Muscle of arm (tissue), 12 donors: ENCODE data around the gene TTLL5. TPM values are rescaled to one million over a fixed set of nuclear protein-coding genes. Genes with fewer than 3 reads are reported as not detected.

Source experiments
- DNase-seq: peaks from one replicate; pipeline ENCODE4 v3.0.0-alpha.2; 2013
- polyA plus RNA-seq, 12 donors: library from polyadenylated mRNA; unstranded; fragments of 120-200 nt; gene quantifications; one replicate each; pipeline ENCODE4 v1.2.1, GENCODE V29; 2013; ENCODE audit not compliant: insufficient read length in 12 of 12

The TTLL5 gene
- polyA plus RNA-seq, 12 donors = 14.1 to 40.5 (median 17.2) TPM; not detected in 1

DNA sequence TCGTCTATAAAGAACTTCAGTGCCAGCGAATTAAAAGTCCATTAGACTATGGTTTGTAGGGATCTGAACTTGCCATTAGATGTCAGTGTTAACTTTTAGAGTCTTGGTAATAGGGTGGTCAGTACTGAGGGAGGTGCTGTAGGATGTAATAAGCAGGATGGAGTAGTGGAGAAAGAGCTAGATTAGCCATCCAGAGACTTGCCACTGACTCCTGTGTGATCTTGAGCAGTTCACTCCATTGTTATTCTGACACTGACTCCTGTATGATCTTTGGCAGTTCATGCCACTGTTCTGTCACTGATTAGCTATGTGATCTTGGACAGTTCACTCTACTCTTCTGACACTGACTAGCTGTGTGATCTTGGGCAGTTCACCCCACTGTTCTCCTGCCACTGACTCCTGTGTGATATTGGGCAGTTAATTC lies 133.6 kb downstream of the TTLL5 start:
- peak; percentile 65 for DNase-seq

DNA sequence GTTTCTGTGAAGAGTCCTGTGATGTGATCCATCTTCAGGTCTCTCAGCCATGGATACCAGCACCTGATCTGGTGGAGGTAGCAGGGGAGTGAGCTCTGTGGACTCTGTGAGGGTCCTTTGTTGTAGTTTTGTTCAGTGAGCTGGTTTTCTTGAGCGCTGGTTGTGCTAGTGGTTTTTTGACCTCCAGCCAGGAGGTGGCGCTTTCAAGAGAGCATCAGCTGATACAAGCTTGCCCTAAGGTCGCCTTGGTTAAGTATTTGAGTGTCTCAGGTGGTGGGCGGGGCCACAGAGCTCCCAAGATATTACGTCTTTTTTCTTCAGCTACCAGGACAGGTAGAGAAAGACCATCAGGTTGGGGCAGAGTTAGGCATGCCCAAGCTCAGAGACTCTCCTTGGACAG lies 139.7 kb downstream of the TTLL5 start:
- no peak for DNase-seq

DNA sequence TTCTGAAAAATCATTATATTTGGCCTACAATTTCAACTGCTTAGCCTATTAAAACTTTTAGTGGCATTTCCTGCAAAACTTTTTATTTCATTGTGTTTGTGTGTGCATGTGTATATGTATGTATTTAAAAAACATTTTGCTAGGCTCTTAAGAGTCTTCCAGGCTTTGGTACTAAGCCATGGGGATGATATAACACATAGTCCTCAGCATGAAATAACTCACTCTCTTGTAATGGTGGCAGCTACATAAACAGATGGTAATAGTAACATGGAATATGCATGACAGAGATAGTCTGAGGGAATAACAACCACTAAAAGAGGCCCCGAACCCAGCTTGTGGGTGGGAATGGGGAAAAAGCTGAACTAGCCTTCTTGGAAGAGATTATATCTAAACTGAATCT lies 141.4 kb downstream of the TTLL5 start:
- DNase-seq = no peak

DNA sequence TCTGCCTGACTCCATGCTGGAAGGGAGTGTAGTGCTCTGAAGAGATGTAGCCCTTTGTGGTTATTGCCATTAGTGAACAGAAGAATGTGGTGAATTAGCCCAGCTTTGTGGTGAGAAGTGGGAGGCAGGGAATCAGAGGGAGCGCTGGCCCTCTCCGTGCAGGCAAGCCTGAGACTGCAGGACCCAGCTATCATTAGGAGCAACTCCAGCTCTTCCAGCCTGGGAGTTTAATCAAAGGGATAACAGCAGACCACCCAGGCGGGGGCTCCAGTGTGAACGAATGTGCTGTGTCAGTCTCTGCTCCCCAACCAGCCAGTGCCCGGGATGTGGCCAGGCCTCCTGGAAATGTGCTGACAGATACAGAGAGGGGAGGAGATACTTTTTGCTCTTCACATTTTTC lies 142.7 kb downstream of the TTLL5 start:
- DNase-seq = no peak

DNA sequence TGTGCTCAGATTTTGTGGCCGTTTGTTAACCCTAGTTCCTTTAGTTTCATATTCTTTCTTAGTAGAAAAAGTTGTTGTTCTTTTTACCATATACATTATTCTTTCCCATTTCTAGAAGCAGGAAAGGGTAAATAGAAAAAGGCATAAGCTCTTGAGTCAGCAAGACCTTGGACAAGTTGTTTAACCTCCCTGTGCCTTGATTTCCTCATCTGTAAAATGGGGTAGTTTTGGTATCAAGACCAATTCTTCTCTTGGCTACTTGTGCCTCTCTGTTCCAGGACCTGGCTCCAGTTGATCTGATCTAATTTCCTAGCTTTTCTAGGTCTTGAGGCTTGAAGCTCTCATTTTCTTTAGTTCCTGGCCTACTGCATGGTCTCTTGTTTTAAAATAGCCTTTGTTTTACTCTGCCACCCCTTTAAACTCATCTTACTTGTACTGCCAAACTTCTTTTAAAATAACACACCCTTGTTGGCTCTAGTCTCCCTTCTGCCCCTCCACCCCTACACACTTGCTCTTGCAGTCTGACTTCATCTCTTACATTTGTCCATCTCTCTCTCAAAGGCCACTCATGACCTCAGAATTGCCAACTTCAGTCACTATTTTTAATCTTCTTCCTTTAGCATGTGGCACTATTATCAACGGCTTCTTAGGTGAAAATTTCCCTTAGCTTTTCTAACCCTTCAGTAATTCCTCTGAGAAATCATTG lies 143.7 kb downstream of the TTLL5 start:
- DNase-seq = no peak

DNA sequence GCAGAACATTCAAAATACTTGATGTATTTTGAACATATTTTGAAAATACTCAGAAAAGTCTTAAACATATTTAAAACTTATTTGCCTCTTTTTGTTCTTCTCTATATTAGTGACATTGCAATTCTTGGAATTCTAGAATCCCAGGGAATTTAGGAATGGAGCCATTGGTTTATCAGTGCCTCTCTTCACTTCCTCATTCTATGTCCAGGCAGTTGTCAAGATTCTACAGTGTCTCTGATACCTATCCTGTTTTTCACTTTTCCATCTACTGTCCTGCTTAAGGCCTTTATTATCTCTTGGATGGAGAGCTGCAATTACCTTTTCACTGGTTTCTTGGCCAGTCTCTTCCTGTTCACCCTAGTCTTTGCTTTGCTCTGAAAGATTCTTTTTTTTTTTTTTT lies 144.6 kb downstream of the TTLL5 start:
- DNase-seq = no peak

DNA sequence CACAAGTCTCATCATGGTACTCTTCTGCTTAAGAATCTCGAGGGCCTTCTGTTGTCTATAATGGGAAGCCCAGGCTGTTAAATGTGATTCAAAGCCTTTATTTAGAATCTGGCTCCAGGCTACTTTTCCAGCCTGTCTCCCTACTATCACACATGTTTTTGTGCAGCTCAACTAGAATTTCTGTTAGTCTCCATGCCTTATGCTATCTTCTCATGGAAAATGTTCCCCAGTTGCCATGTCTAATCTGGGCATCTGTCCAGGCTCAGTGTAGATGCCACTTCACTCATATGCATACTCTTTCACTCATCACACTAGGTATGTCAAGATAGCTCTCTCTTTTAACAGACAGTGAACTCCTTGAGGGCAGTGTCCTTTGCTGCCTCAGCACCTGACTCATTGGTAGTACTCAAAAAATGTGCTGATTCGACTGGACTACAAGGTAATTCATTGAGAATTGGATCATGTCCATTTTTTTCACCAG lies 145.3 kb downstream of the TTLL5 start:
- DNase-seq = no peak

DNA sequence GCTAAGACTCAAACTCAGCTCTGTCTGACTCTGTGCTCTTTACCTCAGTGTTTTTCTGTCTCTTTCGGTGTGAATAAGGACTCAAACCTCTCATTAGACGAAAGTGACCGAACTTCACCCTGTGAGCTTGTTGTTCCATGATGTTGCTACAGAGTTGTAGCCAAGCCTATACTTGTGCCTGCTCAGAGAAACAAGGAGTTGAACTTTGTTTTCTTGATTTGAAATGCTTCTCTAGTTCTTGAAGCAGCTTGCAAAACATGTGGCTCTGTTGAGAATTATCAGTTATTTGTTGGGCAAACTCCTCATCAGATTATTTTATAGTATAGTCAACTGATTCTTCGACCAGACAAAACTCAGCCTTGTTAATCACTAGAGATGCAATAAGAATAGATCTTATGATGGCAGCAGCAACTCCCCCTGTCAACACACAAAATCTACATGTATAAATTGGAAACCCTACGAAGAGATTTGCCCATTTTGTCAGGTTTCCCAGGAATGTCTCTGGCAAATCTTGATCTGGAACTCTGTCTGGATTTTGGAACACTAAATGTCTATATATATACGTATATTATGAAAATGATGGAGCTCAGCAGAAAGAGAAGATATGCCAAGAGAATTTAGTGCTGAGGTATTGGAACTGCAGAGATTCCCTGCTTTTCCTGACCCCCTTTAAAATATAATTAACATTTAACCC lies 146.8 kb downstream of the TTLL5 start:
- no peak for DNase-seq

DNA sequence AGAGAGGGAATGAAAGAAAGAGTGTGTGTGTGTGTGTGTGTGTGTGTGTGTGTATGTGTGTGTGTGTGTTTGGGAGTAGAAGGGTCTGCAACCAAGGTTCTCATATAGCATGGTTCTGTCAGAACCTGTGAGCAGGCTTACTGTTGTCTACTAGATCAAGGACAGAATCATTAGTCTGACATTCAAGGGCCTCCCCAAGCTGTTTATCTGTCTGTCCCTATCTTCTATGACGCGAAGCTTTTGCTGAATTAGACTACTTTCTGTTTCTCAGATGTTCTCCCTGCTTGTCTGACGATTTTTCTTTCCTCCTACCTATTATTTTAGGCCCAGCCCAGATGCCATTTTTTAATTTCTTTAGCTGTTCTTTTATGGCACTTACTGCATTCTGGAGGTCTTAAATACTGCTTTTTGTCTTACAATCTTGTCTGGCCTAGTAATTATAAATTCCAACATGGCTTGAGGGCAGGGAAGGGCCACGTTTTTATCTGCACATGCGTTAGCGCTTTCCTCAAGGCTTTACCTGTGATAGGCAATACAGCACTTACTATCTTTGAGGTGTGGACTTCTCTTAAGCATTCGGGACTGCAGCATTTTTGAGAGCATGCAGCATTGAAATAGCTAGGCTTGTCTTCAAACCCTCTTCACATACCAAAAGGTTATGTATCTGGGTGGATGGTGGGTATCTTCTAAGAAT lies 150.2 kb downstream of the TTLL5 start:
- no peak for DNase-seq

DNA sequence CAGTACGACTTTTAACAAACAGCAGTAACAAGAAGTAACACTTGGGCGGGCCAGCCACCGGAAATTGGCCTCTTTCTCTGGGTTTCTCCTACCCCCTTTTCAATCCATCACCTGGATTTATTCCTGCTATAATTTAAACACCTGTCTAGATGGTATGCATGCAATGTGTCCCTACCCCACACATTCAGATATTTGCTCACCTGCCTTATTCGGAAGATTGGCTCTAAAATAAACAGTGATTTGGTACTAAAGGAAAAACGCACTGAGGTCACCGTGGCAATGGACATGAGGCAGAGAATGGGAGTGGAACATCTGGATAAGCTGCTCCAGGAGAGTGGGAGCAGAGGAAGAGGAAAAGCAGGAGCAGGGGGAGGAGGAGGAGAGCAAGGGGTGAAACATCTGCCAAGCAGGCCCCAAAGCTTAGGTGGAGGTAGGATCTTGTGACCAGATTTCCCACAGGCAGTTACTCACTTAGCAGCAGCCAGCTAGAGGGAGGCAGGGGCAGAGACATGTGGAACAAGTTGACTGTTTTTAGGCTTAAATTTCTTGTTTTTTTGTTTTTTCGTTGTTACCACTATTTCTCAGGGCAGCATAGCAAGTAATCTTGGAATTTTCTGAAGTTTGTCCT lies 150.9 kb downstream of the TTLL5 start:
- no peak for DNase-seq

DNA sequence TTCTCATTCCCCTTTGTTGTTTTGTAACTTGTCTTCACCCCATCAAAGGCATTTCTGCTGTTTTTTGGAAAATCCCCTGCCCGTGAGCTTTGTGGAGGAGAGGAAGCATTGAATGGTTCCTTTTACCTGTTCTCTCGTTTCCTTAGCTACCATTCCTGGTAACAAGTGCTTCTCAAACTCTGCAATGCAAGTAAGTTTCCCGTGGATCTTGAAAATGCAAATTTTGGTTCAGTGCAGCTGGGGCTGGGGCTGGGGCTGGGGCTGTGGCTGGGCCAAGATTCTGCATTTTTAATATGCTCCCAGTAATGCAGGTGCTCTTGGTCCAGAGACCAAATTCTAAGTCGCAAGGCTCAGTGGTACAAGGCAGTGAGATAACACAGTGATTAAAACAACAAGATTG lies 151.6 kb downstream of the TTLL5 start:
- no peak for DNase-seq

DNA sequence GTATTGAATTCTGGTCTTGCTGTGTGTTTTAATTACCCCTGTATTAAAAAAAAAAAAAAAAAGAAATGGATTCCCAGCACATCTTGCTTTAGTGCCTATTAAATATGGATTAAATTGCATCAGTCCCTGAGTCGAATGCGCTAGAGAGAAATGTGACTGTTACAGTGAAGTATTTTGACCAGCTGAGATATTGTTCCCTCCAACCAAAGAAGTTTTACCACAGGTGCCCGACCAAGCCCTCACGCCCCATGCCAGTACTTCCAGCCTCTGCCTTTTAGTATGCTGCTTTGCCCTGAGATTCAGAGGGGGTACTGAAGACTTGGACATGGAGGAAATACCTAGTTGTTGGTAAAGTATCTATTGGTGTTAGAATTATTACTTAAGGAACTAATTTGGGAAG lies 159.7 kb downstream of the TTLL5 start:
- no peak for DNase-seq

DNA sequence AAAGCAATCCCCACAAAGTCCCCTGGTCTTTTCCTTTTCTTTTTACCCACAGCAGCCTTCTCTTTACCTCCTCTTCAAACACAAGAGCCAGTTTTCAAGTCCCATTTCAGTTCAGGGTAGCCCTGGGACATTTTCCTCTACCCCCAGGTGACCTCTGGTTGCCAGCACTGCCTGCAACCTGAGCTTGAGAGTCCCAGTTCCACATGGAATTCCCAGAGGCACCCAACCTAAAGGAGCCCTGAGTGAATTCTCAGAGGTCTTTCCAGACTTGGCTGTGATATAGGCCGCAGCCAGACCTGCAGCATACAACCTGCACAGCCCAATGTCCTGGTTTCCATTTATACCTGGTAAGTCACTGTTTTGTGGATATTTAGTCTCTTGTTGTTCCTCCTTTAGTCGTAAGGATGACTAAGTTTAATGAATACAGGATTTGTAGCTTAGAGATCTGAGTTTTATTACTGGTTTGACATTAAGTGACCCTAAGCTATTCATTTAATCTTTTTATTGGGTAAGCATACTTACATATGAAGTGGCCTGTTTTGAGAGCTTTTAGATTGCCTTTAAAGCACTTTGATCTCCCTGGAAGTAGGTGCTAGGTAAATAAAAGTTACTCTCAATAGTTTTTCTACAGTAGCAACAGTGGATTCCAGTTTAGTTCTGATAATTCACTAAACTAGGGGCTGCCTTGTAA lies 160.9 kb downstream of the TTLL5 start:
- no peak for DNase-seq

DNA sequence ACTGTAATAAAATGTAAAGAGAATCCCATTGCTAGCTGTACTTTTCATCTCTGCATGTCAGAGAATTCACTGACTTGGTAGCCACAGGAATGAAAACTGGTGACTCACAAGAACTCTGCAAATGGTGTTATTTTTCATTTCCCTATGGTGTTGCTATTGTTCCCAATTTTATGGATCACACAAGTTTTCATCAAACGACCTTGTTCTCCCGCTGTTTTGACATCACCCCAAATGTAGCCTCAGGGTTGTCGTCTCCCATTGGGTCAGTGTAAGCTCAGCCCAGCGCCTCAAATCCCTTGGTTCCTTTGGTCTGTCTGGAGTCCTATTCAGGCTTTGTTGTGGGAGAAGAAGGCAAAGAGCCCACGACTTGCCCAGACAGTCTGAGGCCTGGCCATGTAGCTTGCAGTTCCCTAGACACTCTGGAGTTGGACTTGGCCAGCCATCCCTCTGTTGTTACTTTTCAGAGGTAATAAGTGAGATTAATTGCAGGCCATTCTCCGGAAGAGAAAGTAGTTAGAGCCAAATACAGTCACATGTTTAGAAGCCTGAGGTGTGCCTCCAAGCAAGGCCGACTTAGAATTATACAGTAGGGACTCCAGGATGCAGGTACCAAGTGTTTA lies 161.6 kb downstream of the TTLL5 start:
- DNase-seq = no peak

DNA sequence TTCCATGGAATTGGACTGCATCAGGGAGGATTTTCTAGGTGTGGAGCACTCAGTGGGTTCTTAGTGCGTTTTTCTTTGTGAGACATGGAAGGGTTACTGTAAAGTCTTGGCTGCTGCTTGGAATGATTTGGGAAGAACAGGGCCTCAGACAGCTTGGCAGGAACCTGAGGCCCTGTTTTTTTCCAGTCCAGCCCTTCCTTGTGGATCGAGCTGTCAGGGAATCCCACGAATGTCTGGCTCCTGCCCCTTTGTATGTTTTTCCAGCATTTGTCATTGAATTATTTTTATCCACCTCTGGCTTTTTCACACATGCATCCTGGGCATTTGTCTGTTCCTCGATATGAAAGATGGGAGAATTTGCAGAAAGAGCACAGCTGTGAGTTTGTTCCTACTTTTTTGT lies 162.3 kb downstream of the TTLL5 start:
- peak; percentile 87 for DNase-seq

DNA sequence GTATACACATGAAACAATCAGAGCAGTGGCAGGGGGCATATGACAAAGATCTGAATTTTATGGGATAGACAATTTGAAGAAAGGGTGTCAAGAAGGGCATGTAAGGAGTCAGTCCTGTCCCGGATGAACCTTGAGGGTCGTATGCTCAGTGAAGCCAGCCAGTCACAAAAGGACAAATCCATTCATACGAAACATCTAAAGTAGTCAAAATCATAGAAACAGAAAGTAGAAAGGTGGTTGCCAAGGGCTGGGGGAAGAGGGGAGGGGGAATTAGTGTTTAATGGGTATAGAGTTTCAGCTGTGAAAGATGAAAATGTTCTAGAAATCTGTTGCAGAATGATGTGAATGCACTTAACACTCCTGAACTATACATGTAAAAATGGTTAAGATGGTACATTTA lies 163.3 kb downstream of the TTLL5 start:
- no peak for DNase-seq

DNA sequence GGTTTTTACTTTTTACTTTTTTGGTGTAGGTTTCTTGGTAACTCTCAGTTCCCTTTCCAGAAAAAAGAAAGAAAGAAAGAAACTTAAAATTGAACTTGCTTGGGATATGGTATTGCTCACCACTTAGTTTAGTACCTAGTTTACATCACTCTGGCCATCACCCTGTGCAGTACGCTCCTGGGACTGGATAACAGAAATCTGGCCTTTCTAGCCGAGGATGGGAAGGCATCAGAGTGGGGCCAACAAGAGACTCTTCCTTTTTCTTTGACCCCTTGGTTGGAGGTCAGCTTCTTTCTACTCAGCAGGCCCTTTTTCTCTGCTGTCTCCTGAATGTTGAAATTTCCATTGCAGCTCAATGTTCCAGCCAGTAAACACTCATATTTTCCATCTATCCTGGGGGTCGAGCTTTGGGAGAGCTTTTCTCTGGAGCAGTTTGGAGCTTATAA lies 164.1 kb downstream of the TTLL5 start:
- peak; percentile 85 for DNase-seq

DNA sequence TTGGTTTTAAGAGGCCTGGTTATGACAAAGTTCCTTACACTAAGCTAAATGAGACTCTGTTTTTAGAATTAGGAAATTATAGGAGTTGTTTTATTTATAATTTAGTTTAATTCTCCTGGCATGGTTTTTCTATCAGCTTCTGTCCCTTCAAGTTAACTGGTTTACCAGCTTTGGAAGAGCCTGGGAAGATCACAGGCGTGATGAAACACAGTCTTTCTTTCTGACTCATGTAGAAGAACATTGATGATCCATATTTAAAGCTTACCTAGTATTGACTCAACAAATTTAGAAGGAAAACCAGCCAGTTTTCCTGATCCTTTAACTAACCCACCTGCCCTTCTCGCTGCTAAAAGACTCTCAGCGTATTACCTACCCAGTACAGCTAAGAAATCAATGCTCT lies 165.6 kb downstream of the TTLL5 start:
- no peak for DNase-seq

DNA sequence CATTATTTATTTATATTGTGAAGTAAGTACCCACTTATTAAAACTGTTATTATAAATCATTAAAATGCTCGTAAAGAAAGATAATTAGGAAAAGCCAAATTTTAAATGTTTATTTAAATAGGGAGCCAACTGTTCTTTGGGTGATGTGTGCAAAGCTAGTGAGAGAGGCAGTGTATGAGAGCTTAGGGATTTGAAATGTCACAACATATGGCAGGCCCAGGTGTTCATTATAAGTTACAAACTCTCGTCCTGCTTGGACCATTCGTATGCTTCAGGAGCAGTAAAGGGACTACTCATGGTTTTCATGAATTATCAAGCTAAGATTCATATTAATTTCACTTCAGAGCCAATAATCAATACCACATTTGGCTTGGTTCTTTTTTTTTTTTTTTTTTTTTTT lies 166.3 kb downstream of the TTLL5 start:
- DNase-seq = no peak

DNA sequence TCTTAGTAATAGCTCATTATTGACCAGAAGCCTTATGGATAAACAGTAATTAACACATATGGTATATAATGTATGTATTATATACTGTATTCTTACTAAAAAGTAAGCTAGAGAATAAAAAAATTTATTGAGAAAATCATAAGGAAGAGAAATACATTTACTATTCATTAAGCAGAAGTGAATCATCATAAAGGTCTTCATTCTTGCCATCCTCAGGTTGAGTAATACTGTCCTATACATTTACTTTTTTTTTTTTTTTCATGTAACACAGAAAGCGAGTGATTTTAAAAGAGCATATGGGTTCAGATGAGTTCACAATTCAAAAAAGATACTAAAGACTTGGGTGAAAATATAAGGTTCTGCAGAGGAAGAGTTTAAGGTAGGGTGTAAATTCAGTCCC lies 168.3 kb downstream of the TTLL5 start:
- DNase-seq = no peak

DNA sequence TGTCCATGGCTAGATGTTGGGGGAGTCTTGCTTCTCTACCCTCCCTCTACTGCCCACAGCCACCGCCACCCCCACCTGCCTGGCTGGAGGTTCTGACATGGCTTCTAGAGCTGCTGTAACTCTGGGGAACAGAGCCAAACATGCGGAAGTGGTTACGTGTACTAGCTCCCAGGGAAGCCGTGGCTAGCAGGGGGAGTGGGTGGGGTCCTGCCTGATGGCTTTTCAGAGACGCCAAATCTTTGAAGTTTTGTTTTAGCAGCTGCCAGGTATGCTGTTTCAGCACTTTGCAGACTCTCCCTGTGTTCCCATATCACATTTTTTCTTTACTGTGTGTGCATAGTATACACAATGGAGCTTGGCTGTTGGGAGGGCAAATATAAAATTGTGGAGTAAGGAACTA lies 170.4 kb downstream of the TTLL5 start:
- peak; percentile 64 for DNase-seq
